Amygdala (tissue), 56 donors: ENCODE data around the gene MOXD1.

Experiments
- DNase-seq, 56 donors: peaks; one replicate each; lab custom pipeline; 2025; lab: John Stamatoyannopoulos, UW

MOXD1 gene

GRCh38 chr6:132400883-132401617, at the start of gene MOXD1:
Gene MOXD1, minus strand, starts transcription at chr6:132401475. Its CDS starts 49 bp downstream, at chr6:132401426.
- DNase-seq = peak in 10 of 56 donors; percentile 8 to 45 (median 22)

- DNase-seq = no peak
Observed at GRCh38 chr6:132446855-132447241, 45.6 kb upstream of the MOXD1 start.

DNA sequence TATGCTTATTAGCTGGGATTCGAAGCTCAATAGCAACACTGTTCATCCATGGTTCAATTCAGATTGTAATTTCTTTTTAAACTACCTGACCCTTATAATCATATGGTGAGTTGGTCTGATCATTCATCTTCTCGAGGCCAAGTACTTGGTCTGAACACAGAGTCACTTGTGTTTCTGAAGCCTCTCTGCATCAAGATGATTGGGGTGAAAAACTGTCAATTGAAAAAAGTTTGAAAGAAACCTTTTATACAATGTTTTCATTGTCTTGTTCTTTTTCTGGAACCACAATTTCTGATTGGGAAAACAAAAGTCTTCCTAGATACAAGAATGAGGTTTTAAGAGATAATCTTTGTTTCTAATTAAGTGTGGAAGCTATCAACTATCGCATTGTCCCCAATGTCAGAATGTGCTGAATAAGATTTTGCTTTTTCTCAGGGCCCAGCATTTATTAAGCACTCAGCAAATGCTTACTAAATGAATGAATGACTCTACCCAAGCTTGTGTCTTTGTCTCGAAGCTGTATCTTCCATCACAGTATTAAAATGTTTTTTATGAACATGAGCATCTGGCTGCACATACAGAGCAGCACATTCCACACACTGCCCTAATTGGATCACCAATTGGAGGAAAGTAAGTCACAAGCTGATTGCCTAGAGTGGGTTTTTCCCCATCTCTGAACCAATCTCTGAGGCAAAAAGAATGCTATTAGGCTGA, 45.0 kb upstream of the MOXD1 start:
- DNase-seq = no peak

- DNase-seq = no peak
Observed at GRCh38 chr6:132445201-132445951, 44.1 kb upstream of the MOXD1 start.

- DNase-seq = no peak
Observed at GRCh38 chr6:132443206-132443605, 41.9 kb upstream of the MOXD1 start.

GRCh38 chr6:132430110-132430509, 28.8 kb upstream of the MOXD1 start:
- DNase-seq = no peak

DNA sequence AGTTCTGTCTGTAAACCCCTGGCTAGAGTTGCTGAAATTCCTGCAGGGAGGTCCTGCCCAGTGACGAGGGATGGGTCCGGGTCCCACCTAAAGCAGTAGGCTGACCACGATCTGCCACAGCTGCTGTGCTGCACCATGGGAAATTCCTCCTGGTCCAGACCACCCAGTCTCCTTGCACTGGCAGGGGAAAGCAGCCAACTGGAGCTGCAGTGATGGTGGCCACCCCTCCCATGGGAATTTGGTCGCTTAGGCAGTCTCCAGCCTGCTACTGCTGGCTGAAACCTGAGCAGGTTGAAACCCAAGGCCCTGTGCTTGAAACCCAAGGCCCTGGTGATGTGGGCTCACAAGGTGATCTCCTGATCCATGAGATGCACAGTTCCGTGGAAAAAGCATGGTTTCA, 23.9 kb upstream of the MOXD1 start:
- no peak for DNase-seq

- no peak for DNase-seq
Observed at GRCh38 chr6:132423839-132424238, 22.6 kb upstream of the MOXD1 start.

DNA sequence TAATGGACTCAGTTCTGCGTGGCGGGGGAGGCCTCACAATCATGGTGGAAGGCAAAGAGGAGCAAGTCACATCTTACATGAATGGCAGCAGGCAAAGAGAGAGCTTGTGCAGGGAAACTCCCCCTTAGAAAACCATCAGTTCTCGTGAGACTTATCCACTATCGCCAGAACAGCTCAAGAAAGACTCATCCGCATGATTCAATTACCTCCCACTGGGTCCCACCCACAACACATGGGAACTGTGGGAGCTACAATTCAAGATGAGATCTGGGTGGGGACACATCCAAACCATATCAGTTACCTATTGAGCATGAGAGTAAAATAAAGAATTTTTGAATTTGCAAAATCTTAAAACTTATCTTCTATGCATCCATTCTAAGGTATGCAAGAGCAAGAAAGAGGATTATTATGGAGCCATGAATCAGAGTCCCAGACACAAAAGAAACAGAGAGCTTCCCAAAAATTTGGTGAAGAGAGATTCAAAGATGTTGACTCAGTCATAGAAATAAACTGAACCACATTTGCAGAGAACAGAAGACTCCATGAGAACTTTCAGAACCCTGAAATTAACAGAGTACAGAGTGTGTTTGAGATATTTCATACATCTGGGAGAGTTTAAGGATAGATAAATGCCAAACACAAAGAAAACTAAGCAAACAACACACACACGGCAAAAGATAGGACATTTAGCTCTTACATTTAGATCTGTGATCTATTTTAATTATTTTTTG, 17.1 kb upstream of the MOXD1 start:
- no peak for DNase-seq

DNA sequence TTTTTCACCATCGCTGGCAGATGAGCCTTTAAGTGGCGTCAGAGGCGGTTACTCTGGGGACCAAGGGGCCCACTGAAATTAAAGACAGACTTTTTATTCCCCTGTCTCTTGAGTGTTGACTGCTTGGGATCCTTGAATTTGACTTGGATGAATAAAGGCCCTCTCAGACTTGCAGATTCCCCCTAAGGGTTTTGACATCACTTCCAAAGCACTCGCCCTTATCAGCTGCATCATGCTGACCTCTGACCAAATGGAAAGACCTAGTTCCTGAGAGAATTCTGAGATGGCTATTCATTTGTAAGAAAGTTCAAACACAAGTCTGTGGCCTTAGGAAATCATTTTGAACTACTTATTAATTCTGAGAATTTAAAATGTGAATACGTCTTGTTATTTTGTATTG, 13.5 kb upstream of the MOXD1 start:
- DNase-seq = no peak

- no peak for DNase-seq
Observed at GRCh38 chr6:132414322-132414721, 13.0 kb upstream of the MOXD1 start.

DNA sequence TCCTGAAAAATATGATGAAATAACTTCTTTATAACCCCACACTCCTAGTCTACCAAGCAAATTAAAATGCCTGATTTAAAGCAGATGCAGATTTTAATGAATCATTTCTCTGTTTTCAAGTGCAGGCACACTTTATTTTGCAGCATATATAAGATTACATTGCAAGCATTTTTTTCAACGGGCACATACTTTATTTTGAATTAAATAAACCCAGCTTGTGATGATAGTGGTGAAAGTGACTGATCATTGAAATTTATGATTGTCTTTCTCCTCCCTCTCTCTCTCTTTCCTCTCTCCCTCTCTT, 12.2 kb upstream of the MOXD1 start:
- no peak for DNase-seq

GRCh38 chr6:132412656-132413498, 11.6 kb upstream of the MOXD1 start:
- no peak for DNase-seq

DNA sequence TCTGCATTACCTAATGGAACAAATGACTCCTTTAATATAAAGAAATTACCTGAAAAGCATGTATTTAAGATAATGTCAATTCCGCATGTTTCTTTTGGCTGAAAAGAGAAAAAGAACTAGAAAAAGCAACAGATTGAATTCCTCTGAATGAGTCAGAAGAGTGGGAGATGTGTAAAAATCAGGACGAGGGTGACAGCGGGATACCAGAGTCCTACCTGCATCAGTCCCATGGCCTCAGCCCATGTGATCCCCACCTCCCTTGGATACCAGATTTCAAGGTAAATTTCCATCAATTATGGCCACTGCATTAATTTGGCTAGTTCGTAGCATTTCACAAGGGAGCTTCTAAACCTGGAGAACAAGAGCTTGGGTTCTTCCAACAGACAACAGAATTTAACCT, 10.0 kb upstream of the MOXD1 start:
- DNase-seq = peak in 3 of 56 donors; percentile 3 to 27 (median 25)

GRCh38 chr6:132410830-132411229, 9.6 kb upstream of the MOXD1 start:
- no peak for DNase-seq

DNA sequence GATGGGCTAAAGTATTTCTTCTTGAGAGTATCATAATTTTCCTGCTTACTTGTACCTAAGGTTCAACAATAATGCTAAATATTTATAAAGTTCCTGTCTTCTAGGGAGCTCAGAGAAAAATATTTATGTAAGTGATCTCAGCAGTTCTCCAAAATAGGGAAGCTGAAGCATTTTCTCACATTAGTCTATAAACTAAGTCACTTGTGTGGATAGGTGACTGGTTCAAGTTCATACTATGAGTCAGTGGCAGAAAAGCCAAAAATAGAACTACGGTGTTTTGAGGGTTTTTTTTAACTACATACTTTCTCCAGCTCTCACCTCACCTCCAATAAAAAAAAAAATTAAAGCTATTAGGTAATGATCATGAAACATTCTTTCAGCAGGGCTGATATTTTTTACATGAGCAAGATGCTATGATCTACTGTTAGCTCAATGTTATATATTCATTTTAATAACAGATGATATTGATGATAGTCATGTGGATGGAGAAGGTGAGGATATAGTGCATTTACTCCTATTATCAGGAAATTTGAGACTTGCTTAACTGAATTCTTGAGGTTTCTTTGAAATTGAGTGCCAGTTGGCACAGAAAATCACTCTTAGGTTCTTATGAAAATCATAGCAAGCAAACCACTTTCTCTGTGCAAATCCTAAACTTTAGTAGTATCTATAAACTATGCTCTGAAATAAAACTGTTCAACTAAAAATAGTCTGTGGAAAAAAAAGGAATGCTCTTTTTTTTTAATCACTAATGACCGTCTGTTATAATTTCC, 4.1 kb upstream of the MOXD1 start:
- no peak for DNase-seq

GRCh38 chr6:132404736-132405135, 3.5 kb upstream of the MOXD1 start:
- no peak for DNase-seq

- no peak for DNase-seq
Observed at GRCh38 chr6:132404330-132404729, 3.1 kb upstream of the MOXD1 start.

GRCh38 chr6:132401618-132402285, 477 bp upstream of the MOXD1 start:
- DNase-seq = no peak
